ENCODE data around the gene LY6G6C. TPM values are rescaled to one million over a fixed set of nuclear protein-coding genes. Genes with fewer than 3 reads are reported as not detected.

Gene LY6G6C
- total RNA-seq, 1 donor from 2014 or later, result not detected

DNA sequence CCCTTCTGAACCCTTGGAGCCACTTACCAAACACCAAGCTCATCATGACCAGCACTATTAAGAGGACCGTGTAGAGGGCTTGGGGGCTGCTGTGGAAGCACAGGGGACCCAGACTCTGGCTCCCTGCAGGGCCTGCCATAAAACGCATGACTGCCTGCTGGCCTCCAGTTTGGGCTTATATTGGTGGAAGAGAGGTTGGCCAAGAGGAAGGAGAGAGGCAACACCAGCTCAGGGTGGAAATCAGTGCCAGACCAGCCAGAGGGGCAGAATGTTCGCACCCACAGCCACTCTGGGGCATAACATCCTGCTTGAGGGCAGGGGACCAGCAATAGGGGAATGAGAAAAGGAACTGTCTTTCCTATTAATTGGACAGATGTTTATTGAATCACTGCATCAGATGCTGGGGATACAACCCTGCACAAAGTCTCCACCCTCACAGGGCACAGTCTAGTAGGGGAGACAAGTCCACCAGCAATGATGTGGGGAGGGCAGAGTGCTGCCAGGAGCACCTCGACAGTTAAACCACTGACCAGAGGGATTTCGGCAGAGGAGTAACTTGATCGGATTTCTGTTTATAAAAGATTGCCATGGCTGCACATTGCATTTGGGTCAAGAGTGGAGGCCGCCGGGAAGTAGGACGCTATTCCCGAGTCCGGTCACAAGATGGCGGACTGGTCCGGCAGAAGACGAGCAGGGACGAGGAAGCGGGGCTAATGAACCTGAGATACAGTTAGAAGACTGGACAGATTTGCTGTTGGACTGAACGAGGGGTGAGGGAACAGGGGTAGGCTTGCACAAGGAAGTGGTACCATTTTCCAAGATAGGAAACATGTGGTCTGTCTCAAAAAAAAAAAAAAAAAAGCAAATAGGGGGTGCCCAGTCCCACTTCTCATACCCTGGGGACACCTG is 41.1 kb downstream of the LY6G6C start, which contains the start of gene LY6G5C:
TSS of gene LY6G5C (minus strand) at position 842 of the 909 bp plus-strand sequence. CDS start at position 148, 694 bp downstream.
- DNase-seq (ENCODE audit: low read depth), result peak; percentile 59
- TF ChIP-seq, protein P1, sequence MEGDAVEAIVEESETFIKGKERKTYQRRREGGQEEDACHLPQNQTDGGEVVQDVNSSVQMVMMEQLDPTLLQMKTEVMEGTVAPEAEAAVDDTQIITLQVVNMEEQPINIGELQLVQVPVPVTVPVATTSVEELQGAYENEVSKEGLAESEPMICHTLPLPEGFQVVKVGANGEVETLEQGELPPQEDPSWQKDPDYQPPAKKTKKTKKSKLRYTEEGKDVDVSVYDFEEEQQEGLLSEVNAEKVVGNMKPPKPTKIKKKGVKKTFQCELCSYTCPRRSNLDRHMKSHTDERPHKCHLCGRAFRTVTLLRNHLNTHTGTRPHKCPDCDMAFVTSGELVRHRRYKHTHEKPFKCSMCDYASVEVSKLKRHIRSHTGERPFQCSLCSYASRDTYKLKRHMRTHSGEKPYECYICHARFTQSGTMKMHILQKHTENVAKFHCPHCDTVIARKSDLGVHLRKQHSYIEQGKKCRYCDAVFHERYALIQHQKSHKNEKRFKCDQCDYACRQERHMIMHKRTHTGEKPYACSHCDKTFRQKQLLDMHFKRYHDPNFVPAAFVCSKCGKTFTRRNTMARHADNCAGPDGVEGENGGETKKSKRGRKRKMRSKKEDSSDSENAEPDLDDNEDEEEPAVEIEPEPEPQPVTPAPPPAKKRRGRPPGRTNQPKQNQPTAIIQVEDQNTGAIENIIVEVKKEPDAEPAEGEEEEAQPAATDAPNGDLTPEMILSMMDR (IDR thresholded peaks at IDR 0.05; ENCODE audit: insufficient read depth, low read length, poor library complexity, severe bottlenecking), result peak; percentile 88
- Histone ChIP-seq H3K4me3 (ENCODE audit: low read depth, low read length) (peak within 1 kb of the TSS; percentile 14), H3K27me3 (ENCODE audit: control insufficient read depth, insufficient read depth, low read length) (no peaks in the 10 kb centered on the region), H3K36me3 (ENCODE audit: control insufficient read depth, insufficient read depth, low read length) (no peaks in the 10 kb centered on the region)

DNA sequence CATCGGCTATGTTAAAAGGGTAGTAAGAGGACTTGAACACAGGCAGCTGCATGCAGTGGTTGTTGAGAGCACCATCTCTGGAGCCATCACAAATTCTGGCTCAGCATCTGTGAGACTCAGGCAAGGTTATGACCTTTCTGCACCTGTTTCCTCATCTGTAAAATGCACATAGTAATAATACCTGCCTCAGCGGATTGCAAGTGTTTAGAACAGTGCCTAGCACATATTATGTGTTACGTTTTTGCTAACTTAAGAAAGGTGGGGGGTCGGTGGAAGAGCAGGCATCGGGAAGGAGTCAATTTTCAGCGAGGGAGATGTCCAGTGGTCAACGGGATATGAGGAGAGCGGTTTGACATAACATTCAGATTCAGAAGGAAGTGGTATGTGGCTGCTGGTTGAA is 43.6 kb downstream of the LY6G6C start:
- H3K36me3 ChIP-seq (ENCODE audit: control insufficient read depth, insufficient read depth, low read length), result peaks cover 1% of the 10 kb centered on the region

DNA sequence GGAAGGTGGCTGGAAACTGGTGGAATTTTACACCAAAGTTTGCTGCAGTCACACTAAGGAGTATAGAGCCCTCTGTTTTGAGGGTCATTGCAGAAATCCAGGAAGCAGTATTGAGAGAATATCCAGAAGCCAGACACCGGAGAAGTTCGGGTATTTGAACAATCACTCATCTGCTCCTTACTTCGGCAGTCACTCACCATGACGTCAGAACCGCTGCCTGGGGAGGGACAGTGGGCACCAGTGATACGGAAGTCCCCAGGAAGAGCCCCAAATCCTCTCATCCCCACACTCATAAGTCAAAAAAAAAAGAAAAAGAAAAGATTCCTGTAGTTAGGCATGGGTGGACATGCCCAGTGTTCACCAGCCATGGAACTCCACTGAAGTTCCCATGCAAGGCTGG is 44.6 kb downstream of the LY6G6C start:
- no peaks in the 10 kb centered on the region for H3K27me3 ChIP-seq (ENCODE audit: control insufficient read depth, insufficient read depth, low read length)
- no peak overlapping the region for H3K4me3 ChIP-seq (ENCODE audit: low read depth, low read length)
- no peak for DNase-seq (ENCODE audit: low read depth)
- peaks cover 1% of the 10 kb centered on the region for H3K36me3 ChIP-seq (ENCODE audit: control insufficient read depth, insufficient read depth, low read length)
- TF ChIP-seq, protein P1 (IDR thresholded peaks at IDR 0.05; ENCODE audit: insufficient read depth, low read length, poor library complexity, severe bottlenecking), result no peak

More for the DNA sequence above, 43.6 kb downstream of the LY6G6C start:
- H3K27me3 ChIP-seq (ENCODE audit: control insufficient read depth, insufficient read depth, low read length), result no peaks in the 10 kb centered on the region
- TF ChIP-seq, protein P1 (IDR thresholded peaks at IDR 0.05; ENCODE audit: insufficient read depth, low read length, poor library complexity, severe bottlenecking), result no peak
- DNase-seq (ENCODE audit: low read depth), result no peak
- H3K4me3 ChIP-seq (ENCODE audit: low read depth, low read length), result no peak overlapping the region

DNA sequence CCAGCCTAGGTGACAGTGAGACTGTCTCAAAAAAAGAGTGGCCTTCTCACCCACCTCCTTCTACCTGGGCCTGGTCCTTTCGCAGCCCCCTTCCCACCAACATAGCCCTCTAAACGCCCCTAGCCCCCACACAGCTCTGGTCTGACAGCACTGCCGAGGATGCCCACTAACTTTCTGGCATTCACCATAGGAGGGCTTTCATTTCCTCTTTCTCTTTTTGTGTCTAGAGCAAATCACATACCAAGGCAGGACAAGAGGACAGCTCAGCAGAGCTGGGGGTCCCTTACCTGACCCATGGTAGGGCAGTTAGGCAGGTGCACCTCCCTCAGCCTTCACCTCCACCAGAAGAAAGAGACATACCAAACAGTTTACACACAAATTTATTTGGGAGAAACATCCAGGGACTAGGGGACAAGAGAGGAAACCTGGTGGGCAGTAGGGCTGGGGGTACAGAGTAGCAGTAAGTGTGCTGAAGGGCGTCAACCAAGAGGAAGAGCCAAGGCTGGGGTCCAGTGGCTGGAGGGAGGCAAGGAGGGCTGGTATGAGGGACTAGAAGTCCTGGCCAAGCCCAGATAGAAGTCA is 45.1 kb downstream of the LY6G6C start:
- no peaks in the 10 kb centered on the region for H3K27me3 ChIP-seq (ENCODE audit: control insufficient read depth, insufficient read depth, low read length)
- no peak overlapping the region for H3K4me3 ChIP-seq (ENCODE audit: low read depth, low read length)
- H3K36me3 ChIP-seq (ENCODE audit: control insufficient read depth, insufficient read depth, low read length), result peaks cover 1% of the 10 kb centered on the region
- DNase-seq (ENCODE audit: low read depth), result no peak
- TF ChIP-seq, protein P1 (IDR thresholded peaks at IDR 0.05; ENCODE audit: insufficient read depth, low read length, poor library complexity, severe bottlenecking), result no peak

DNA sequence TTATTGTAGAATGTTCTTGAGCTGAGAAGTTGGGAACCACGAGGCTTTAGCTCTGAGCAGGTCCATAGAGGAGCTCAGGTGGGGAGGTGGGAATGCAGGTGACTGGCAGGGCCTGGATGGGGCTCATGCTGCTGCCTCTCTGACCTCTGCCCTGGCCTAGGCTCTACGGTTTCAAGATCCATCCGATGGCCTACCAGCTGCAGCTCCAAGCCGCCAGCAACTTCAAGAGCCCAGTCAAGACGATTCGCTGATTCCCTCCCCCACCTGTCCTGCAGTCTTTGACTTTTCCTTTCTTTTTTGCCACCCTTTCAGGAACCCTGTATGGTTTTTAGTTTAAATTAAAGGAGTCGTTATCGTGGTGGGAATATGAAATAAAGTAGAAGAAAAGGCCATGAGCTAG is 51.9 kb downstream of the LY6G6C start, which contains the start of gene LY6G5B:
TSS of gene LY6G5B (plus strand) at position 301 of the 400 bp plus-strand sequence. CDS start 975 bp downstream, outside the sequence.
- TF ChIP-seq, protein P1 (IDR thresholded peaks at IDR 0.05; ENCODE audit: insufficient read depth, low read length, poor library complexity, severe bottlenecking), result no peak
- Histone ChIP-seq H3K27me3 (ENCODE audit: control insufficient read depth, insufficient read depth, low read length) (no peaks in the 10 kb centered on the region), H3K36me3 (ENCODE audit: control insufficient read depth, insufficient read depth, low read length) (peaks cover 14% of the 10 kb centered on the region), H3K4me3 (ENCODE audit: low read depth, low read length) (no peak within 1 kb of the TSS)
- no peak for DNase-seq (ENCODE audit: low read depth)

Other genes with a start within 250 kb of the LY6G6C start
- 6.9 and 8.1 TPM in 2 replicates for gene MICB, start 223.6 kb downstream of the LY6G6C start, total RNA-seq
- not detected in 2 replicates for gene MCCD1, start 192.8 kb downstream of the LY6G6C start, total RNA-seq
- gene DDX39B, start 179.7 kb downstream of the LY6G6C start, total RNA-seq, result 290 and 412 TPM in 2 replicates
- gene ATP6V1G2, start 175.1 kb downstream of the LY6G6C start, total RNA-seq, result 0.67 and 2.7 TPM in 2 replicates
- 41.9 and 44.0 TPM in 2 replicates for gene NFKBIL1, start 174.1 kb downstream of the LY6G6C start, total RNA-seq
- gene LTA, start 149.5 kb downstream of the LY6G6C start, total RNA-seq, result 0.92 TPM in 1 of 2 replicates, not detected in the other
- 16.7 and 18.6 TPM in 2 replicates for gene TNF, start 146.2 kb downstream of the LY6G6C start, total RNA-seq
- gene LTB, start 139.3 kb downstream of the LY6G6C start, total RNA-seq, result 19.3 and 21.4 TPM in 2 replicates
- gene LST1, start 135.5 kb downstream of the LY6G6C start, total RNA-seq, result 0.42 TPM in 1 of 2 replicates, not detected in the other
- not detected in 2 replicates for gene NCR3, start 128.7 kb downstream of the LY6G6C start, total RNA-seq
- 0.33 TPM in 1 of 2 replicates, not detected in the other for gene AIF1, start 106.5 kb downstream of the LY6G6C start, total RNA-seq
- 117 and 143 TPM in 2 replicates for gene PRRC2A, start 101.0 kb downstream of the LY6G6C start, total RNA-seq
- 468 and 473 TPM in 2 replicates for gene BAG6, start 69.1 kb downstream of the LY6G6C start, total RNA-seq
- 1.3 and 1.8 TPM in 2 replicates for gene APOM, start 65.9 kb downstream of the LY6G6C start, total RNA-seq
- gene C6orf47, start 61.0 kb downstream of the LY6G6C start, total RNA-seq, result 19.0 and 24.9 TPM in 2 replicates
- gene GPANK1, start 56.7 kb downstream of the LY6G6C start, total RNA-seq, result 17.7 and 22.0 TPM in 2 replicates
- 366 and 405 TPM in 2 replicates for gene CSNK2B, start 55.7 kb downstream of the LY6G6C start, total RNA-seq
- gene LY6G5B, start 51.8 kb downstream of the LY6G6C start, total RNA-seq, result 2.8 and 6.0 TPM in 2 replicates
- not detected in 2 replicates for gene LY6G5C, start 40.7 kb downstream of the LY6G6C start, total RNA-seq
- gene ABHD16A, start 18.4 kb downstream of the LY6G6C start, total RNA-seq, result 43.8 and 45.5 TPM in 2 replicates
- gene LY6G6F, start 14.9 kb downstream of the LY6G6C start, total RNA-seq, result not detected in 2 replicates
- not detected in 2 replicates for gene LY6G6D, start 6.4 kb downstream of the LY6G6C start, total RNA-seq
- 0.29 TPM in 1 of 2 replicates, not detected in the other for gene MPIG6B, start 1.6 kb upstream of the LY6G6C start, total RNA-seq
- 91.5 and 106 TPM in 2 replicates for gene DDAH2, start 7.6 kb upstream of the LY6G6C start, total RNA-seq
- 494 and 498 TPM in 2 replicates for gene CLIC1, start 14.8 kb upstream of the LY6G6C start, total RNA-seq
- gene MSH5, start 18.3 kb upstream of the LY6G6C start, total RNA-seq, result 8.9 and 13.1 TPM in 2 replicates
- 1.1 and 2.2 TPM in 2 replicates for gene SAPCD1, start 40.9 kb upstream of the LY6G6C start, total RNA-seq
- gene VWA7, start 55.6 kb upstream of the LY6G6C start, total RNA-seq, result 1.5 and 3.1 TPM in 2 replicates
- gene VARS1, start 74.0 kb upstream of the LY6G6C start, total RNA-seq, result 165 and 181 TPM in 2 replicates
- gene LSM2, start 85.2 kb upstream of the LY6G6C start, total RNA-seq, result 78.6 and 89.0 TPM in 2 replicates
- 0.46 and 1.1 TPM in 2 replicates for gene HSPA1L, start 93.5 kb upstream of the LY6G6C start, total RNA-seq
- gene HSPA1A, start 93.8 kb upstream of the LY6G6C start, total RNA-seq, result 54.6 and 67.0 TPM in 2 replicates
- gene HSPA1B, start 106.0 kb upstream of the LY6G6C start, total RNA-seq, result 68.3 and 79.1 TPM in 2 replicates
- gene NEU1, start 141.1 kb upstream of the LY6G6C start, total RNA-seq, result 142 and 152 TPM in 2 replicates
- 17.7 and 26.1 TPM in 2 replicates for gene SLC44A4, start 157.3 kb upstream of the LY6G6C start, total RNA-seq
- 55.7 and 59.3 TPM in 2 replicates for gene EHMT2, start 176.0 kb upstream of the LY6G6C start, total RNA-seq
- 3.0 and 4.9 TPM in 2 replicates for gene ZBTB12, start 180.3 kb upstream of the LY6G6C start, total RNA-seq
- gene C2, start 206.0 kb upstream of the LY6G6C start, total RNA-seq, result 0.07 and 0.63 TPM in 2 replicates
- 1.9 and 13.8 TPM in 2 replicates for gene CFB, start 224.3 kb upstream of the LY6G6C start, total RNA-seq
- gene NELFE, start 237.2 kb upstream of the LY6G6C start, total RNA-seq, result 123 and 140 TPM in 2 replicates
- gene SKIC2, start 237.4 kb upstream of the LY6G6C start, total RNA-seq, result 43.3 and 49.1 TPM in 2 replicates